ENCODE measurements around the gene RAD51.

GRCh38 chr15:40691737-40692136 lies 3.2 kb upstream of the RAD51 start:
- TF ChIP-seq EZH2phosphoT487 (IDR thresholded peaks at IDR 0.05; ENCODE audit: borderline replicate concordance) (no peak), CTCF (conservative IDR thresholded peaks at IDR 0.05; ENCODE audit: low read length) (no peak)

All from Loucy (cell line).